ENCODE results near the gene KCNMB1.

KCNMB1 gene

DNA sequence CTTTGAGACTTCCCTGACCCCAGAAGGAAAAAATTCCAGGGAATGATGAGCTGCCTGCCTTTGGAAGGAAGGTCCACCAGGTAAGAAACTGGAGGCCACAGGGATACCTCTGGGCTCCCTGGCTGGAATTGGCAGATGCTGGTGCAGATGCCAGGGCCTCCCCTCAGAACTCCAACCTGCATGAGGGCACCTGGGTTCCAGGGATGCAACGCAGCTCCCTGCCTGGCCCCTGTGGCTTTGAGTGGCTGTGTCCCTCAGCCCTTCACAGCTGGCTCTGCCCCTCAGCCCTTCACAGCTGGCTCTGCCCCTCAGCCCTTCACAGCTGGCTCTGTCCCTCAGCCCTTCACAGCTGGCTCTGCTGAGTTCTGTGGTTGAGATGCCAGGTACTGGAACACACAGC, 13.9 kb downstream of the KCNMB1 start:
- DNase-seq, result no peak

DNA sequence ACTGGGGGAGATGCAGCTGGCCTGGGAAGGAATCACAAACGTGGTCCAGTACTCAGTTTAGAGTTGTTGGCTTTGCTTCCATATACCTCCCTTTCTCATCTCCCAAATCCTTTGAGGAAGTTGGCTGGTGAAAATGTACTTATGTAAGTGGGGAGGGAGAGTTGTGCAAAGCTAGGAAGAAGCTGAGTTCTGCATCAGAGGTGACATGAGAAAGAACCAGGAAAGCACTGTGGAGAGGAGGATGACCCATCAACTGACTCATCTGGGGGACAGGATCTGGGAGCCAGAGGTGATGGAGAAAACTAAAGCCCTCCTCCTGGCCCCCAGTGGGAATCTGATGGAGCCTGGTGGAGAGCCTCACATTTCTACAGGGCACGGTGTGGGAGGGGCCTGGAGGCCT, 16.2 kb downstream of the KCNMB1 start:
- DNase-seq, result no peak

DNA sequence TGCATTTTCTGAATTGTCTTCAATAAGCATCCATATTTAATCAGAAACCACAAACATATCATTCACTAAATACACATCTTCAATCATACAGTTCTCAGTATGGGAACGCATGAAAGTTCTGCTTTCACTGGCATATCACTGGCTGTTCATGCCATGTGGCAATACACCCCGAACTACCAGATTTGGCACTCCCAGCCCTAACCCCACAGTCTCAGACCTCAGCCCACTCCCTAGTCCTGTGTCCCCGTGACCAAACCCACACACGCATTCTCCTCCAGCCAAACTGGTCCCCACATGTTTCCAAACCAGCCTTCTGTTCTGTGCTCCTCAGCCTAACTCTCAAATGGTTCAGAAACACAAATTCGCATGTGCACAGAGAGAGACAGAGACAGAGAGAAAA, 20.6 kb downstream of the KCNMB1 start:
- no peak for DNase-seq

DNA sequence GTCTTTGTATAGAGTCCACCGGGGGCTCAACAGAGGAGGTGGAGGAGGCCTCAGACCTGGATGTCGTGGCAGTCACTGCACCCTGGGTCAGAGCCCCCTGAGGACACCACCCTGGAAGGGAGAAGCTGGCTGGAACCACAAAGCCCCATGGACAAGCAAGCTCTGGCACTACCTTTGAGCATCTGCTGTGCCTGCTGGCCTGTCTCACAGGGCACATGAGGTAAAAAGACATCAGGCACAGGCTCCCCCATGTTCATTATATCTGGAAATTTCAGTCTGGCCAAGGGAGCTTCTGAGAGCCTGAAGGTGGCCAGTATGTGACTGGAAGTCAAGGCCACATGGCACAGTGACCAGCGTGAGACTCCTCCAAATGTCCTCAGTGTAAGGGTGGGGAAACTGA, 22.9 kb downstream of the KCNMB1 start:
- DNase-seq, result no peak

DNA sequence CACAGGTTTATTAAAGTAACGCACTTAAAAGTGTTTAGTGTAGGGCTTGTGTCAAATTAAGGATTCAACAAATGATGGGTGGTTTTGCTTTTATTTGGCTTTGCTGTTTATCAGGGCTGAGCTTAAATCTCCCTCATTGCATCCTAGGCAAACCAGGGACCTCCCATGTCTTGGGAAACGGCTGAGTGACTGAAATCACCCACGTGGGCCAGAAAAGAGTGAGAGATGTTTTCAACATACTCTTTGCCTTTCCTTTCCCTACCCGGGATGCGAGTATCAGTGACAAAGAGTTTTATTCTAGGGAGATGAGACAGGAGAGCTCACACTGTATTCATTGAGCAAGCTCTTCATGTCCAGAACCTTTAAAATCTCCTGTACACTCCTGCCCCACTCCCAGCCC, 23.3 kb downstream of the KCNMB1 start:
- DNase-seq, result no peak

DNA sequence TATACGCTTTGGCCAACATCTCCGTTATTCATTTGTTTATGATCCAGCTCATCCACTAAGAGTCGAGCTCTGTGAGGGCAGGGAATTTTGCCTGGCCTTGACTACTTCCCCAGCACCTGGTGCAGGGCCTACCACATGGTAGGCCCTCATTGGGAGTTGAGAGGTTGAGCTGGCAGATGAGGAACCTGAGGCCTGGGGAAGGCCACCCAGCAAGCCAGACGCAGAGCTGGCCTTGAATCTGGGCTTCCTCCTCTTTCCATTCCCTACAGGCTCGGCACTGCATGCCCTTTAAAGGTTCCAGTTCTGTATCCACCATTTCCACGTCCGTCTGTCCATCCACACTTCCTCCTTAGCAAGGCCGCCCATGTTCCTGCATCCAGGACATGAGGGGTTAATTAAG, 24.2 kb downstream of the KCNMB1 start:
- DNase-seq, result no peak

DNA sequence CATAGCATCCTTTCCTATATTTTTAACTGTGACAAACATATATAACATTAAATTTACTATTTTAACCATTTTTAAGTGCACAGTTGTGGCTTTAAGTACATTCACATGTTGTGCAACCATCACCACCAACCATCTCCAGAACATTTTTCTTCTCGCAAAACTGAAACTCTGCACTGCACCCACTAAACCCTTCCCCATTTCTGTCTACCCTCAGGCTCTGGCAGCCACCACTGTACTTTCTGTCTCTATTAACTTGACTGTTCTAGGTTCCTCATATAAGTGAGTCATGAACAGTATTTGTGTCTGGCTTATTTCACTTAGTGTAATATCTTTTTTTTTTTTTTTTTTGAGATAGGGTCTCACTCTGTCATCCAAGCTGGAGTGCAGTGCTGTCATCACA, 25.5 kb downstream of the KCNMB1 start:
- DNase-seq, result no peak

DNA sequence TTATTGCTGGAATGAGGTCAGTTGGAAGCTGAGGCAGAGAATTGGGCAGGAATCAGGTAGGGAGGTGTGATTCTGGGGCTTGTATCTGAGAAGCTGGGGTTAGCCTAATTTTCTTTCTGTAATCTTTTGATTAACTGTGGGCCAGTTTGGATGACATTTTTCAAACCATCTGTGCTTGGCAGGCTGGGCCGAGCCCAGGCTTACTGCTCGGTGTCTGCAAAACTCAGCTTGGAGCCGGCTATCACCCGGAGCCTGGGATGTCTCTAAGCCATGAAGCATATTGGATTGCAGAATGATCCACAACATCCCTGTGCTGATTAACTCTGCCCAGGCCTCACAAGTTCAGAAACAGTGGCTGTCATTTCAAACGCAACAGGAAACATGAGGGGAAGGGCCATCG, 26.5 kb downstream of the KCNMB1 start:
- no peak for DNase-seq

DNA sequence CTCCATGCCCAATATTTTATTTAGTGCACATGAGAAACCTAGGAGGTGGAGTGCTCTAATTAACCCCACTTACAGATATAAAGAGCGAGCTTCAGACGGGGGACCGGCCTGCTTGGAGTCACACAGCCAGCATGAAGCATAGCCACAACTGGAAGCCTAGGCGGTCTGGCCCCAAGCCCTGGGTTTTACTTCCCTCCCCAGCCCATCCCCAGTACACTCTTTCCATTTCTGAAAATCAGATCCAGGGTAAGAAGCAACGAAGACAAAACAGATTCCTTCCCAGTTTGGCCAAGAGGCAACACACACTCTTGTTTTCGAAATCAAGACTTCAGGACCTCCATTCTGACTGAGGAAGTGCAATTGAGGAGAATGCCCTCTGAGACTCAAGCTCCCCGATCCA, 27.1 kb downstream of the KCNMB1 start:
- no peak for DNase-seq

DNA sequence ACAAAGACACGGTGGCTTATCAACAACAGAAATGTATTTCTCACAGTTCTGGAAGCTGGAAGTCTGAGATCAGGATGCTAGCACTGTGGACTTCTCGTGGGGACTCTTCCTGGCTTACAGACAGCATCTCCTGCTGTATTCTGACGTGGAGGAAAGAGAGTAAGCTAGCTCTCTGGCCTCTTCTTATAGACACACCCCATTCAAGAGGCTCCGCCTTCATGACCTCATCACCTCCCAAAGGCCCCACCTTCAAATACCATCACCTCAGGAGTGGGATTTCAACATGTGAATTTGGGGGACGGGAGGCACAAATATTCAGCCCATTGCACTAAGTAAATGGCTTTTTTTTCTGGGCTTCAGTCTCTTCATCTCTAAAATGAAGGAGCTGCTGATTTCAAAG, 27.6 kb downstream of the KCNMB1 start:
- DNase-seq, result no peak

DNA sequence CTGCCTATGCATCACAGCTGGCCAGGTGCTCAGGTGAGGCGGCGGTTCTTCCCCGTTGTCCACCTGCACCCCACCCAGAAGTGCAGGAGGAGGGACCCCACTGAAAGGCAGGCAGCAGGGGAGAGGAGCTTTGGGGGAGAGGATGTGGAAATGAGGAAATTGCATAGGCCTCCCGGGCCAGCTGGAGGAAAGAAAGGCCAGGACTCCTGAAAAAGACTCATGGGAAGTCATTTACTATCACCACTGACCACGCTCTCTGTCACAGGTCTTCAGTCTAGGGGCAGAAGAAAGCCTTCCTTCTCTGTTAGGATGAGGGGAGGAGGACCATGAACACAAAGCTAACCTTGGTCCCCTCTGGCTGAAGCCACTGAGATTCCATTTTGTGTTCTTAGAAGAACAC, 28.1 kb downstream of the KCNMB1 start:
- DNase-seq, result no peak

DNA sequence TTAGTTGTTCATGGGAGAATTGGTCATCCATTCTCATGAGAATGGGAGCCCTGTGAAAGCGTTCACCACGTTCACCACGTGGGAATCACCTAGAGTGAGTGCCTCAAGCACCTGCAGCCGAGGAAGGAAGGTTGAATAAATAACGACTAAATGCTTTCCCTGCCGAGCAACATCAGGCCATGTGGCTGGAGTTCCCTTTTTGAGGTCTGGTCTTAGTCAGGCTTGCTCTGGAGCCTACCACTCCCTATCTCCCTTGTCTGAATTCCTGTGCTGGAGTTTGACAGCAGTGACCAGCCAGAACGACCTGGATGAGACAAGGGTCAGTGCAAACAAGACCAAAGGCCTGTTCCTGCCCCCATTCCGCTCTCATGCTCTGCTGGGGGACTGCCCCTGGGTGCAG, 28.5 kb downstream of the KCNMB1 start:
- no peak for DNase-seq

DNA sequence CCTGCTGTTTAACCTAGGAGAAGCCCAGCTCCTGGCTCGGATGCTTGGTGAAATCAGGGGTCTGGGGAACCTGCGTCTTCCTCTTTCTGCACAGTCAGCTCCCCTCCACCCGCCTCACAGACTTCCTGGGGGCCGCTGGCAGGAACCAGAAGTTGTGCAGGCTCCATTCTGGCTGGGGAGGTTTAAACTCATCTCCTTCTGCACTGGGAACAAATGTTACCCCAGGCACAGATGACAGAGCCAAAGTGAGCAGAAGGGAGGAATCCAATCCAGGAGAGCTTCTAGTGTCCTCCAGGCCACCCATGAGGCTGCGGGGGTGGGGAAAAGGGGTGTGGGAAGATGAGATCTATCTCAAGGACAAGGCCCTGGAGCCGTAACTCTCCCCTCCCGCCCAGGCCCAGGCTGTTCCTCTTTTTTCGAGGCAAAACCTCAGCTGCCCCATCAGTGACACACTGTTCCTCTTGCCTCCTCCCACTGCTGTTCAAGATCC, 31.2 kb downstream of the KCNMB1 start:
- no peak for DNase-seq

DNA sequence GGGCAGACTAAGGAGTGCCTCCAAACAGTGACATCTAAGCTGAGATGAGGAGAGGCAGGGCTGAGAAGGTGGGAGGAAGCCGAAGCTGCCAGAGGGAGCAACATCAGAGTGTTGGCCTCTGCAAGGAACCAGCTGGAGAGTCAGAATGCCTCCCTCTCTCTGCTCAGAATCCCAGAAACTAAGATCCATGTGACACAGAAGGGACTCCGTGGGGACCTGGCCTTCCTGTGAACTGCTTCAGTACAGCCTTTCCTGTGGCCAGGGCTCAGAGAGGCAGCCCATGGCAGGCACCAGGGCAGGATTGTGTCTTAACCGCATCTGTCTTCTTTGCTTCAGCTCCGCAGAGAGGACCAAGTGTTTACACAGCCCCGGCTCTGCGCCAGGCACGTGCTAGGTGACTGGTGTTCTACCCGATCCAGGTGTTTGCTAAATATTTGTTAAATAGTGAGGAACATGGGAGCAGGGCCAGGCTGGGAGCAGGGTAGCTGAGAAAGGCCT, 33.5 kb downstream of the KCNMB1 start:
- no peak for DNase-seq

DNA sequence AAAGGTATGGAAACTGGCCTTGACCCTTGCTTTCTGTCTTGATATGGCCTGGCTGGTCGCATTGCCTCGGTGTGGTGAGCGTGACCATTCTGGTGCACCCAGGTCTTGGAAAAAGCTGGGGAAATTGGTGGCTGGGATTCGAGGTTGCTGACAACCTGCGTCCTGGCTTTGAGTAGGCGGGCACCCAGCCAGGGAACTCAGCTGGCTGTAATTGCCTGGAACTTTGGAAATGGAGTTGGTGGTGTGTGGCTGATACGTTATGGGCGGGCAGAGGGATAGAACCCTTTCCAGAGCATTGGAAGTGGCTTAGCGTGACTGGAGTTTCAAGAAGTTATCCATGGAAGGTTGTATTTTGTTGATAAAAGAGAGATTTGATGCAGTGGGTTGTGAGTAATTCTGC, 35.2 kb downstream of the KCNMB1 start:
- no peak for DNase-seq

DNA sequence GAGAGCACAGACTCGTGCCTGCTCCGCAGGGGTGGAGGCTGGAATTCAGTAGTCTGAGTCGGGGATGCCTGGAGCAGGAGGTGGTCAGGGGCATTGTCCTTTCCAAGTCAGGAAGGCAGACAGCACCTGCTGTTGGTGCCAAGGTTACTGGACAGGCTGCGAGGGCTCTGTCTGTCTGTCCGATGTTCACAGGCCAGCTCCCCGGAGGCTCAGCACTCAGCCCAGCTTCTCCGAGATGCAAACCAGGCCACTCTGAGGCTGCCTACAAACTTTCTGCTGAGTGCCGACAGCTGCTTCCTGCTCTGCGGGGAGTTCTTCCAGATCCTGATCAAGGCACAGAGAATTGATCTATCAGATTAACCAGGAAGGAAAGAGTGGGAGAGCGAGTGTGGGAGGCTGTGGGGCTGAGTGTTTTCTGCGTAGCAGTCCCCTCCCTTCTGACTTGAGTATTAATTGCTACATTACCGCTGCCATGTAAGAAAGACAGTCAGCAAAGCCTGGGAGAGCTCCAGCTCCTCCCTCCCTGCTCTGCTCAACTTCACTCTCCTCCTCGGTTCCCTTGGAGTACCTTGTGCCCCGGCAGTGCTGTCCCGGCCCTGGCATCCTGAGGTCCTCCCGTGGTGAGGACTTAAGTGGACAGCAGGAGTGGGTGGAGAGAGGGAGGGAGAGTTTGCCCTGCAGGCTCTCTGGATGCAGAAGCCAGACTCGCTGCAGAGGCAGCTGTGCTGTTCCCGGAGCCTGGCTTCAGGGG, 36.0 kb downstream of the KCNMB1 start:
- no peak for DNase-seq

DNA sequence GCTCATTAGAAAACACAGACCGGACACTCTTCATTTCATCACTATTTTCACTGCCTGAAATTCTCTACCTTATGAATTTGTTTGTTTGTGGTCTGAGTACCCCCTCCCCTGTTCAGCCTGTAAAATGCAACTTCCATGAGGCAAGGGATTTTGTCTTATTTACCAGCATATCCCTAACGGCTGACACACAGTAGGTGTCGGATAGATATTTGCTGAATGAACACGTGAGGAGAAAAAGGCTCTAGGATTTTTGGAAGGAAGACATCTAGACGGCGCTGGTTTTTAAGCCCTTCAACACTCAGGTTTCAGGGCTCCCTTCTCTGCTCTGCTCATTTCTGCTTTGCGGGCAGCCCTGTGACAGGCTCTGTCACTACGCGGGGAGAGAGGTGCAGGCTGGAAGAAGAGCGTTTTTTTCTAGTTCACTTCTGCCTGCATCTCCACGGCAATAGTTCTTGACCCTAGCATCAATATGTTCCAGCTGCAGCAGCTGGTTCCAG, 41.0 kb downstream of the KCNMB1 start:
- DNase-seq, result no peak

DNA sequence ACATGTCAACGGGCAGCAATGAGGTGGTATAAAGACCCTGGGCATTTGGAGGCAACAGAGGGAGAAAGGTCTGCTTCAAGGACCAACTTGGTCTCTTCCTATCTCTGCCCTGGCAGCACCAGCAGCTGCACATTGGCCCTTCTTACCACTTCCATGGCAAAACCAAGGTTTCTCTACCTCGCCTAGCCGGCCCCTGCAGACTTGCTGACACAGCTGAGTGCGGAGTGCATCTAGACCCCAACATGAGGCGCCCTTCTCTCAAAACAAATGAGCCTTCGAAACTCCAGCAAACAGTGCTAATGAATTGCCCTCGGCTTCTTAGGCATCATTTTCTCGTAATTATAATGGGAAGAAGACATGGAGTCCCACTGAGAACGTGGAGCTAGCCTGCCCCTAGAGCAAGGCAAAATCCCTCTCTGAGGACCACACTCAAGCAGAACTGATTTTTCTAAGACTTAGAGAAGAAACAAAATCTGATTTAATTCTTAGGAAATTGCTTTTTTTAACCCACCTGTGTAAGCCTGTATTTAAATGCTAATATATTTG, 42.1 kb downstream of the KCNMB1 start:
- no peak for DNase-seq

DNA sequence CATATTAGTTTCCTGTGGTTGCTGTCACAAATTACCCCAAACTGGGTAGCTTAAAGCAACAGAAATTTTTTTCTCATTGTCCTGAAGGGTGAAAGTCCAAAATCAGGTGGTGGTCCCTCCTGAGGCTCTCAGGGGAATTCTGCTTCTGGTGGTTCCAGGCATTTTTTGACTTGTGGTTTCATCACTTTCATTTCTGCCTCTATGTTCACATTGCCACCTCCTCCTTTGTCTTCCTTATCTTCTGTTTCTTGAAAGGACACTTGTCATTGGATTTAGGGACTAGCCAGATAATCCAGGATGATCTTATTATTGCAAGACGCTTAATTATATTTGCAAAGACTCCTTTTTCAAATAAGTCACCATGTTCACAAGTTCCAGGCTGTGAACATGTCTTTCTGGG, 43.2 kb downstream of the KCNMB1 start:
- no peak for DNase-seq

DNA sequence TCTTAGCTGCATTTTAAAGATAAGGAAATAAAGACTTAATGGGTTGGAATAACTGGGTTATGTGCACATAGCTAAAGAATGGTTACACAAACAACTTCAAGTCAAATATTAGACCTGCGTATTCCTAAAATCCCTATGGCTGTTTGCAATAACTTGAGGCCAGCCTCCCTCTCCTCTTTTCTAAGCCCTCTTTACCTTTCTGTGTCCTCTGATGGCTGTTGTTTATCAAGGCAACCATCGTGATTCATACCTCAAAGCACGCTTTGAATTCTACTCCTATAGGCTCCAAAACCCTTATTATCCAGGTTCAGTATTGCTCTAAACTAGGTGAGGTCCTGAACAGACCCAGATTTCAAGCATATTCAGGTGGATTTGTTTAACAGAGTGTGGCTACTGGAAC, 46.0 kb downstream of the KCNMB1 start:
- DNase-seq, result no peak

DNA sequence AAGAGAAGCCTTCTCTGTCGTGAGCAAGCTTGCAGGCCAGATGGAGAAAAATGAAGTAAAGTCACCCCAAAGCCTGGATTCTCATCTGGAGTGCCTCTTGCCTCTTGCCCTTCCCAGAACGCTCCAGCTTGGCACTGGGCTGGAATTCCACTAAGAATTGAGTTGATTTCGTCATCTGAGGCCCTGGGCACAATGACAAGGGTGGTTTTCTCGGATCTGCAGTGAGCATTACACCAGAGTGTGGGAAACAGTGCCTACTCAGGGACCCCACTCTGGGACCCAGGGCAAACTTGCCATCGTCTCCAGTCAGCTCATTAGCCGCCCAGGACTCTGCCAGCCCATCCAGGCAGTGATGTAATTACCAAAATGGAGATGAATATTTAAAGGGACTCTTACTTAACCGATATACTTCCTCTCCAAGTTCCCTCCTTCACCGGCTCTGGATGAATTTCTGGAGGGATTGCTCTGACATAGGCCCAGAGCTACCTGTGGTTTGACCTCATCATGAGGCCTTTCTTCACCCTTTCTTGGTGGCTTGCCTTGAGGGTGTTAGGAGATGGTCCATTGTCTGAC, 46.9 kb downstream of the KCNMB1 start:
- no peak for DNase-seq

DNA sequence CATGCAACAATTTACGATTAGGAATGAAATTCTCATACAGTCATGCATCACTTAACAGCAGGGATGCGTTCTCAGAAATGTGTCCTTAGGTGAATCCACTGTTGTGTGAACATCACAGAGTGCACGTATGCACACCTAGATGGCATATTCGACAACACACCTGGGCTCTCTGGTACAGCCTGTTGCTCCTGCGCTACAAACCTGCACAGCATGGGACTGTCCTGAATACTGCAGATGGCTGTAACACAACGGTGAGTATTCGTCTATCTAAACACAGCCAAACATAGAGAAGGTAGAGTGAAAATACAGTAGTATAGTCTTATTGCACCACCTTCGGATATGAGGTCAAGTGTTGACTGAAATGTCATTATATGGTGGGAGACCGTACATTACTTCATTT, 47.6 kb downstream of the KCNMB1 start:
- no peak for DNase-seq

DNA sequence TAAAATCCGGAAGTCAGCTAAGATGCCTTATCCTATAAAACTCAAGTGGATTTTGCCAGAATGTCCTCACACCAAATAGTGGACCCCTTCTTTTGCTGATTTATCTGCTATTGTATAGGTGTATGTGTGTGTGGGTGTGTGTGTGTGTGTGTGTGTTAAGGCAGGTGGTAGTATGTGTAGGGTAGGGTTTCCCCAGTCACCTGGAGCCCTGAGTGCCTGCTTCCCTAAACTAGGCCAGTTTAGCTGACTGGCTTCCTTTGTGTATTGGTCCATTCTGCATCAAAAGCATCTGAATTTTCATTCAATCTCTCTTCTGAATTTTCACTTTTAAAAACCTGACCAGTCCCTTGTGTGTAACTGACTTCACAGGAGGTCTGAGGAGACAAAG, 49.4 kb downstream of the KCNMB1 start:
- DNase-seq, result no peak
